Activated CD4-positive, alpha-beta T cell treated with anti-CD3 and anti-CD28 coated beads for 1 hour (primary cell): ENCODE results near the gene NYAP1.
A peak's percentile ranks its signal among the peaks of the same experiment; 100 is the strongest.
"Not testable (repeated sequence)": the region's sequence is repeated elsewhere in the genome, so short reads cannot be mapped to it uniquely, and the experiment has no call there.

Source experiments
- DNase-seq: peaks from one replicate; pipeline ENCODE4 v3.0.0-alpha.2; 2020

NYAP1 gene

DNA sequence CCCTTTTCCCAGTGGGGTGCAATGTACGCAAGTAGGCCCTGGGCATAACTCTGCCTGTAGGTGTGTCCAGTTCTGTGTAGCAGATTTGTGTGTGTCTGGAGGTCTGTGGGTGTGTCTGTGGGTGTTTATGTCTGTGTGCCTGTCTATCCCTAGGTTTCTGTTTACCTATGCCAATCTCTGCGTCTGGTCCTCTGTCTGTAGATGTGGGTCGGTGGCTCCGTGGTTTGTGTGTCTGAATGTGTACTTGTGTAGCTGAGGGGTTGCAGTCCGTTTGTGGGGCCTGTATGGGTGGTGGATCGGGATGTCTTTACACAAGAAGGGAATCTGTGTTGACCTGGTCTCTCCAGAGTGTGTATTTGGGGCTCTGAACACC, 932 bp downstream of the NYAP1 start:
- no peak for DNase-seq

DNA sequence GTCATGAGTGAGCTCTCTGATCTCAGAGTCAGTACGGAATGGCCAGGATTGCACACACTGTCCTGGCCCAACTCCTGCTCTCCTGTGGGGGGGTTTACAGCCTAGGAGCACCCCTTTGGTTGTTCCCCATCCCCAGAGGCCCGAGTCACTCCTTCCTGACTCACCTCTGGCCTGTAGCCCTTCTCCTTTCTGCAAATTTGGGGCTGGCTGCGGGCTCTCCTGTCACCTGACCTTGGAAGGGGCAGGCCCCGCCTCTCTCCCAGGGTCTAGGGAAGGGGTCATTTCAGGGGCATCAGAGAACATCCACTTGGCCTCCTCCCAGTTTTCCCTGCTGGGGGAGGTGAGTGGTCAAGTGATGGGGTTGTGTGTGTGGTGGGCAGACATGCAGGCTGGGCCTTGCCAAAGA, 1.7 kb downstream of the NYAP1 start:
- DNase-seq: no peak

DNA sequence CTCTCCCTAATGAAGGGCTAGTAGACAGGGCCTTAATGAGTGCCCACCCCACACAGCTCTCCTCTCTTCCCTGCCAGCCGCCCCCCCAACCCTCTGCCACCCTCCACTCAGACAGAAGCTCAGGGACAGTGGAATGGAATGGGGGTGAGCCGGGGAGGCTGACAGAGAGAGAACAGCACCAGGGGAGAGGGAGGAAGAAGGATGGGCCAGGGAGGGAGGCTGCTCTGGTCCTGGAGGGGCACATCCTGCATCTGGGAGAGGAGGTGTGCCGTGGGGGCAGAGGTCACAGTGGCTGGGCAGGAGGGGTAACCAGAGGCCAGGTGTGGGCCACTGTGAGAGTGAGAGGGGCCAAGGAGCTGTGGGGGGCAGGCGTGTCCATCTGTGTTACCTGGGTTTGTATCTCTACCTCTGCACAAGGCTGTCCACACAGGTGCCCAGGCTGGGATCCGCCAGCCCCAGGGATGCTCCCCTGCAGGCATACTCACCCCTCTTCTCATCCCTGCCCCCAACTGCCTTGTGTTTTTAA, 2.4 kb downstream of the NYAP1 start:
- DNase-seq: no peak

DNA sequence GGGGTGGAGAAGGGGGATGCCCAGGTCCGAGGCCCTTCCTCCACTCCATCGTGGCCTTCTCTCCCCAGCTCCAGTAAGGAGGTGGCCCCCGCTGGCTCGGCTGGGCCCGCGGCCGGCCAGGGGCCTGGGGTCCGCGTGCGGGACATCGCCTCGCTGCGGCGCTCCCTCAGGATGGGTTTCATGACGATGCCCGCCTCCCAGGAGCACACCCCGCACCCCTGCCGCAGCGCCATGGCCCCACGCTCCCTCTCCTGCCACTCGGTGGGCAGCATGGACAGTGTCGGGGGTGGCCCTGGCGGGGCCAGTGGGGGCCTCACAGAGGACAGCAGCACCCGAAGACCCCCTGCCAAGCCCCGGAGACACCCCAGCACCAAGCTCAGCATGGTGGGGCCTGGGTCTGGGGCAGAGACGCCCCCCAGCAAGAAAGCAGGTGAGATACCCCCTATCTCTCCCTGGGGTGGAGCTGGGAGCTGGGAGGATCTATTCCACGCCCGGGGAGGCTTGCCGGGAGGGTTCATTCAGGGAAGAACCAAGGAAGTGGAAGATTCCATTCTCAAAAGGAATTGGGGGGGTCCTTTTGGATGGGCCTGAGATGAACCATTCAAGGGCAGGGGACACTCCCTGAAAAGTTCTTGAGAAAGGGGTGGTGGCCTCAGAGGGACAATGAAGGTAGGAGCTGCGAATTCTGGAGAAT, 3.2 kb downstream of the NYAP1 start:
- no peak for DNase-seq

DNA sequence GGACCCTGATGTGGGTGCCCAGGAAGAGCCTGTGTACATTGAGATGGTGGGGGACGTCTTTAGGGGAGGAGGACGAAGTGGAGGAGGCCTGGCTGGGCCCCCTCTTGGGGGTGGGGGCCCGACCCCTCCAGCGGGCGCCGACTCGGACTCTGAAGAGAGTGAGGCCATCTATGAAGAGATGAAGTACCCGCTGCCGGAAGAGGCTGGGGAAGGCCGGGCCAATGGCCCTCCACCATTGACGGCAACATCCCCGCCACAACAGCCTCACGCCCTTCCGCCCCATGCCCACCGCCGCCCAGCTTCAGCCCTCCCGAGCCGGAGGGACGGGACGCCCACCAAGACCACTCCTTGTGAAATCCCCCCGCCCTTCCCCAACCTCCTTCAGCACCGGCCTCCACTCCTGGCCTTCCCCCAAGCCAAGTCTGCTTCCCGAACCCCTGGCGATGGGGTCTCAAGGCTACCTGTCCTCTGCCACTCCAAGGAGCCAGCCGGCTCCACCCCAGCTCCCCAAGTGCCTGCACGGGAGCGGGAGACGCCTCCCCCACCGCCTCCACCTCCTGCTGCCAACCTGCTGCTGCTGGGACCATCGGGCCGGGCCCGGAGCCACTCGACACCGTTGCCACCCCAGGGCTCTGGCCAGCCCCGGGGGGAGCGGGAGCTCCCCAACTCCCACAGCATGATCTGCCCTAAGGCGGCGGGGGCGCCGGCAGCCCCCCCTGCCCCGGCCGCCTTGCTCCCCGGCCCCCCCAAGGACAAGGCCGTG, 4.8 kb downstream of the NYAP1 start:
- no peak for DNase-seq

DNA sequence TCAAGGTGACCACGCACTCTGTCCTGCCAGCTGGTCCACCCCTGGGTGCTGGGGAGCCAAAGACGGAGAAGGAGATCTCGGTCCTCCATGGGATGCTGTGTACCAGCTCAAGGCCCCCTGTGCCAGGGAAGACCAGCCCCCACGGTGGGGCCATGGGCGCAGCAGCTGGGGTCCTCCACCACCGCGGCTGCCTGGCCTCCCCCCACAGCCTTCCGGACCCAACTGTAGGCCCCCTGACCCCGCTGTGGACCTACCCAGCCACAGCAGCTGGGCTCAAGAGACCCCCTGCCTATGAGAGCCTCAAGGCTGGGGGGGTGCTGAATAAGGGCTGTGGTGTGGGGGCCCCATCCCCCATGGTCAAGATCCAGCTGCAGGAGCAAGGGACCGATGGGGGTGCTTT, 5.4 kb downstream of the NYAP1 start:
- DNase-seq: no peak

DNA sequence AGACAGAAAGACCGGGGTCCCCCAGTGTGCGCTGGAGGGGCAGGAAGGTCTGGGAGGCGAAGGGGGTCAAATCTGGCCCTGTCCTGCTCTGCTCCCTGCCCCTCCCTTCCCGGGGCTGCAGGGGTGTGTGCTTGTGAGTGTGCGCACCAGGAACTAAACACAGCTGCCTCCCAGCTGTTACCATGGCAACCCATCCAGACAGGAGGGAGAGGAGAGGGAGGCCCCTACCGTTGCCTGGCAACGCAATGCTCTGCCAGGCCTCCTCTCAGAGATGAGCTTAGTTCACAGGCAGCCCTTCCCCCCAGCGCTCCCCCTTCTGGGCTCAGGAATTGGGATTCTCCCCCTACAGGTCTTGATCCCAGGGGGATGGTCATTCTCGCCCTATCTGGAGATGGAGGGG, 6.1 kb downstream of the NYAP1 start:
- DNase-seq: no peak

DNA sequence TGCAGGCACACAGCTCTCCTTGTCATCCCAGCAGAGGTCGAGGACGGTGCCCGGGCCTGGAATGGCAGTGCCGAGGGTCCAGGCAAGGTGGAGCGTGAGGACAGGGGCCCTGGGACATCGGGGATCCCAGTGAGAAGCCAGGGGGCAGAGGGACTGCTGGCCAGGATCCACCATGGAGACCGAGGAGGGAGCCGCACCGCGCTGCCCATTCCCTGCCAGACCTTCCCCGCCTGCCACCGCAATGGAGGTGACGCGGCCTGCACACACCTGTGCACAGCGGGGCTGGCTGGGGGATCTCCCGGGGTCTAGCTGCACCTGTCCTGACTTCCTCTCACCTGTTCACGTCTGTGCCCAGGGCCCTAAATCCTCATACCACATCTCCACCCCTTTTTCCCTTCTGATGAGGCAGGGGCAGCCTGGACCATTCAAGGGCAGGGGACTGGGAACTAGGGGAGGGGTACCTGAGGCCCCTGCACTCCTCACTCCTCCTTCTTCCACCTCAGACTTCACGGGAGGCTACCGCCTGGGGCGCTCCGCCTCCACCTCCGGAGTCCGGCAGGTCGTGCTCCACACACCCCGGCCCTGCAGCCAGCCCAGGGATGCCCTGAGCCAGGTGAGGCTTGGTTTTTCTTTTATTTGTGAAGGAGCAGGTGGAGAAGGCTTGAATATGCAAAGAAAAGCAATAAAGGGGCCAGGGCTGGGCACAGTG, 6.9 kb downstream of the NYAP1 start:
- no peak for DNase-seq

DNA sequence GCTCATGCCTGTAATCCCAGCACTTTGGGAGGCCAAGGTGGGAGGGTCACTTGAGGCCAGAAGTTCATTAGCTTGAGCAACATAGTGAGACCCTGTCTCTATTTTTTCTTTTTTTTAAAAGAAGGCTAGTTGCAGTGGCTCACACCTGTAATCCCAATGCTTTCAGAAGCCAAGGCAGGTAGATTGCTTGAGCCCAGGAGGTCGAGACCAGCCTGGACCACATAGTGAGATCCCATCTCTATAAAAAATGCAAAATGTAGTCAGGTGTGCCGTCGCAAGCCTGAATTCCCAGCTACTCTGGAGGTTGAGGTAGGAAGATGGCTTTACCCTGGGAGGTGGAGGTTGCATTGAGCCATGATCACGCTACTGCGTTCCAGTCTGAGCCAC, 7.5 kb downstream of the NYAP1 start:
- DNase-seq: no peak

DNA sequence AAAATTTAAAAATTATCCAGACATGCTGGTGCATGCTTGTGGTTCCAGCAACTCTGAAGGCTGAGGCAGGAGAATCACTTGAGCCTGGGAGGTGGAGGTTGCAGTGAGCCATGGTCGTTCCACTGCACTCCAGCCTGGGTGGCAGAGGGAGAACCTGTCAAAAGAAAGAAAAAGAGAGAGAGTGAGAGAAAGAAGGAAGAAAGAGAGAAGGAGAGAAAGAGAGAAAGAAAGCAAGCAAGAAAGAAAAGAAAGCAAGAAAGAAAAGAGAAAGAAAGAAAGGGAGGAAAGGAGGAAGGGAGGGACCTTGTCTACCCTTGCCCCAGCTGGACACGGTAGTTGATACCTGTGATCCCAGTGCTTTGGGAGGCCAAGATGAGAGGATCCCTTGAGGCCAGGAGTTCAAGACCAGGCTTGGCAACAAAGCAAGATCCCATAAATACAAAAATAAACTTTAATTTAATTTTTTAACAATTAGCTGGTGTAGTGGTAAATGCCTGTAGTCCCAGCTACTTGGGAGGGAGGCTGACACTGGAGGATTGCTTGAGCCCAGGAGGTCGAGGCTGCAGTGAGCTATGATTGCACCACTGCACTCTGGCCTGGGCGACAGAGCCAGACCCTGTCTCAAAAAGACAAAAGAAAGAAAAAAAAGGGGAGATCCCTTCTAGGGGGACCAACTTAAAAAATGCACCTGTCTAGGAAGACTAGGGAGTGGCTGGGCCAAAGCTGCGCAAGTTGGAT, 9.2 kb downstream of the NYAP1 start:
- DNase-seq: no peak

DNA sequence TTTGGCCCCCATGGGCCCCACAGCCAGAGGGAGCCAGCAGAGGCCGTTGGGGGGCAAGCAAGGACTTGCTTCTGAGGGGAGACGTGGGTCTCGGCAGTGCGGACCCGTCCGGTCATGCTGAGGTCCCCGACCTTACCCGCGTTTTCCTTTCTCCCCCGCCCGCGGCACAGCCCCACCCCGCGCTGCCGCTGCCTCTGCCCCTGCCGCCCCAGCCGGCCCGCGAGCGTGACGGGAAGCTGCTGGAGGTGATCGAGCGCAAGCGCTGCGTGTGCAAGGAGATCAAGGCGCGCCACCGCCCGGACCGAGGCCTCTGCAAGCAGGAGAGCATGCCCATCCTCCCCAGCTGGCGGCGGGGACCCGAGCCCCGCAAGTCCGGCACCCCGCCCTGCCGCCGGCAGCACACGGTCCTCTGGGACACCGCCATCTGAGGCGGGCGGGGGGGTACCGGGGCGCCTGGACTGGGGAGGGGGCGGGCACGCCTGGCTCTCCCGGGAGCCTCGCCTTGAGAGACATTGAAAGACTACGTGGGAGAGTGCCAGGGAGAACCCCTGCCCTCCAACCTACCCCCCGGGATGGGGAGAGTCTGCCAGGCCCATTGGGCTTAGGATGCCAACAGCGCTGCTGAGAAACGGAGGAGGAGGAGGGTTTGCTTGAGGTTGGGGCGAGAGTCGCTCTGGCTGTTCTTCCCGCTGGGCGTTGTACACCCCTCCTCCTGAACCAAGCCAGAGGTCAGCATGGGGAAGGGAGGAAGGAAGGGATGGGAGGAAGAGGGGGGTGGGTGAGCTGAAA, 9.9 kb downstream of the NYAP1 start:
- DNase-seq: peak; percentile 41

DNA sequence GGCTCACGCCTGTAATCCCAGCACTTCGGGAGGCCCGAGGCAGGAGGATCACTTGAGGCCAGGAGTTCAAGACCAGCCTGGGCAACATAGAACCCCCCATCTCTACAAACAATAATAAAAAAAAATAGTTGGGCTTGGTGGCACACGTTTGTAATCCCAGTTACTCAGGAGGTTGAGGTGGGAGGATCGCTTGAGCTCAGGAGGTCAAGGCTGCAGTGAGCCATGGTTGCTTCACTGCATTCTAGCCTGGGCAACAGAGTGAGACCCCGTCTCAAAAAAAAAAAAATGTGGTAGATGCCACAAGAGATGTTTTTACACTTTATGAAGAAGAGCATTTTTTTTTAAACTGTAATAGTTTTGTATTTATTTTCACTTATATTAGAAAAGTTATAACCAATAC, 12.8 kb downstream of the NYAP1 start:
- DNase-seq: no peak

DNA sequence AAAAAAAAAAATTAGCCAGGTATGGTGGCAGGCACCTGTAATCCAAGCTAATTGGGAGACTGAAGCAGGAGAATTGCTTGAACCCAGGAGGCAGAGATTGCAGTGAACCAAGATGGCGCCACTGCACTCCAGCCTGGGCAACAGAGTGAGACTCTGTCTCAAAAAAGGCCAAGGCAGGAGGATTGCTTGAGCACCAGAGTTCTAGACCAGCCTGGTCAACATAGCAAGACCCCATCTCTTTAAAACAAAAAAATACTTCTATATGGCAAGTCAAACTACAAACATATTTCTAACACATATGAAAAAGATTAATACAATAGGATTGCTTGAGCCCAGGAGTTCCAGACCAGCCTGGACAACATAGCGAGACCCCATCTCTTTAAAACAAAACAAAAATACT, 17.0 kb downstream of the NYAP1 start:
- not testable (repeated sequence) for DNase-seq

DNA sequence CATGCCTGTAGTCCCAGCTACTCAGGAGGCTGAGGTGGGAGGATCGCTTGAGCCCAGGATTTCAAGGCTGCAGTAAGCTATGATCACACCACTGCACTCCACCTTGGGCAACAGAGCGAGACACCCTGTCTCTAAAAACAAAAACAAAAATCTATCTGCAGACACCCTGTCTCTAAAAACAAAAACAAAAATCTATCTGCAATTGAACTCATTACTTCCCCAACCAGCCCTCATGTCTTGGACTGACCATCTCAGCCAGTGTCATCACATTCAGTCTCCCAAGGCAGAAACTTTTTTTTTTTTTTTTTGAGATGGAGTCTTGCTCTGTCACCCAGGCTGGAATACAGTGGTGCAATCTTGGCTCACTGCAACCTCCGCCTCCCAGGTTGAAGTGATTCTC, 20.3 kb downstream of the NYAP1 start:
- not testable (repeated sequence) for DNase-seq

DNA sequence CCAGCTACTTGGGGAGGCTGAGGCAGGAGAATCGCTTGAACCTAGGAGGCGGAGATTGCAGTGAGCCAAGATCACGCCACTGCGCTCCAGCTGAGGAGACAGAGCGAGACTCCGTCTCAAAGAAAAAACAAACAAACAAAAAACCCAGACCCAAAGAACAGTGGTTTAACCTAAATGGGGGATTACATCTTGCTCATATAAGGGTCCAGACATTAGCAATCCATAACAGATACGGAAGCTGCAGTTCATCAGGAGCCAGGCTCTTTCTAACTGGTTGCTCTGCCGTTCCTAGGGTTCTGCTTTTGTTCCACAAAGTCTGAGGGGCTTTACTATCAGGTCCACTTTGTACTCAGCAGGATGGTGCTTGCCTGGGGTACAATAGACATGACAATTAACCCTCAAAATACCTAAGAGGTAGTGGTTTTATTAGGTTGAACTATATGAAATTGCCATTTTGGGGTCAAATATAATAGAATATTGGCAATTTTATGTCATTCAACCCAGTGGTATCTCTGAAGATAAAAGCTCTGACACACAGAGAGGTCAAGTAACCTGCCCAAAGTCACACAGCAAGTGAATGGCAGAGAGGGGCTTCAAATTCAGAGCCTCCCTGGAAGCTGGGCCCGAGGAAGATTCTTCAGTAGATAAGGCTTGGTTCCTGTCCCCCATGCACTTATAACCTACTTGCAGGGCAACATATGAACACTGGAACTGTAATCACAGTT, 21.3 kb downstream of the NYAP1 start:
- no peak for DNase-seq

DNA sequence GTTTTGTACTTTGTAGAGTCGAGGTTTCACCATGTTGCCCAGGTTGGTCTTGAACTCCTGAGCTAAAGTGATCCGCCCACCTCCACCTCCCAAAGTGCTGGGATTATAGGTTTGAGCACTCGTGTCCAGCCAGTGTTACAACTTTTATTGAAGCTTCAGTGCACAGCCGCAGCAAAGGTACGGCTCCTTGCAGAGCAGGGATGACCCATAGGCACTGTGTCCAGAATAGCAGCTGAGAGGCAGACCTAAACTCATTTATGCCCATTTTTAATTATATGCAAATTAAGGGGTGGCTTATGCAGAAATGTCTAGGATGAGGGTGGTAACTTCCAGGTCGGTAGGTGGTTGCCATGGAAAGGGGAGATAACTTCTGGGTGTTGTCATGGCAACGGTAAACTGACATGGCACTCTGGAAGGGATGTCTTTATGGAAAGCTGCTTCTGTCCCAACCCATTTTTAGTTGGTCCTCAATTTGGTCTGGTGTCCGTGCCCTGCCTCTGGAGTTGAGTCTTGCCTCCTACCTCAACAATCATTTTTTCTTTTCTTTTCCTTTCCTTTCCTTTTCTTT, 22.7 kb downstream of the NYAP1 start:
- DNase-seq: no peak

DNA sequence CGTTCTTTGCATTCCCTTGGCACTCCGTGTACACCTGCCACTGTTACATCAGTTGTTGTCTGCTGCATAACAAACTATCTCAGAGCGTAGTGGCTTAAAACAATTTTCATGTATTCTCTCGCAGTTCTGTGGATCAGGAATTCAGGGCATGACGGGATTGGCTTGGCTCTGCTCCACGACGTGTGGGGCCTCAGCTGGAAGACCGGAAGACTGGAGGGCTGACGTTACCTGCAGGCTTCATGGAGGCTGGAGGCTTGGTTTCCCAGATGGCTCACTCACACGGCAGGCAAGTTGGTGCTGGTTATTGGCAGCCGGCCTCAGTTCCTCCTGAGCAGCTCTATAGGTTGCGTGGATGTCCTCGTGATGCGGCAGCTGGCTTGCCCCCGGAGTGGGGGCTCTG, 25.5 kb downstream of the NYAP1 start:
- DNase-seq: no peak

DNA sequence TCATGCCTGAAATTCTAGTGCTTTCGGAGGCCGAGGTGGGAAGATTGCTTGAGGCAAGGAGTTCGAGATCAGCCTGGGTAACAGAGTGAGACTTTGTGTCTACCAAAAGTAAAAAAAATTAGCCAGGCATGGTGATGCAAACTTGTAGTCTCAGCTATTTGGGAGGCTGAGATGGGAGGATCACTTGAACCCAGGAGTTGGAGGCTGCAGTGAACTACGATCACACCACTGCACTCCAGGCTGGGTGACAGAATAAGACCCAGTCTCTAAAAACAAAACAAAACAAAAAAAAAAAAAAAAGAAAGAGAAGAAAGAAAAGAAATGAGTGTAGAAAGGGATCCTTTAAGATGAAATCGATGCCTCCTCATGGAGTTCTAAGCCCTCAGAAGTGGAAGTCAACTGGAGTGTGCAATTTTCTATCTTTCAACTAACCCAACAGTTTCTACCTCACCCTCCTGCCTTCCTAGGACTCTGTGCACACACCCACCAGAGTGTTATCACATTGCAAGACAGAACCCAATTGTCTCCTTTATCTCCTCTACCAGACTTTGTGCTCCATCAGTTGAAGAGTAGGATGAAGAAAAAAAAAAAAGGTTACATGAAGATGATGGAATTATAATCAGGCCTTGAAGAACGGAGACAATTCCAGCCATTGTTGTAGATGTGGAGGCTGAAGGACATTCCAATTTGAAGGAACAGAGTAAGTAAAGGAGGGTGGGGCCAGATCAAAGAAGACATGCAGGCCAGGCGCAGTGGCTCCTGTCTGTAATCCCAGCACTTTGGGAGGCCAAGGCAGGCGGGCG, 26.9 kb downstream of the NYAP1 start:
- DNase-seq: no peak

DNA sequence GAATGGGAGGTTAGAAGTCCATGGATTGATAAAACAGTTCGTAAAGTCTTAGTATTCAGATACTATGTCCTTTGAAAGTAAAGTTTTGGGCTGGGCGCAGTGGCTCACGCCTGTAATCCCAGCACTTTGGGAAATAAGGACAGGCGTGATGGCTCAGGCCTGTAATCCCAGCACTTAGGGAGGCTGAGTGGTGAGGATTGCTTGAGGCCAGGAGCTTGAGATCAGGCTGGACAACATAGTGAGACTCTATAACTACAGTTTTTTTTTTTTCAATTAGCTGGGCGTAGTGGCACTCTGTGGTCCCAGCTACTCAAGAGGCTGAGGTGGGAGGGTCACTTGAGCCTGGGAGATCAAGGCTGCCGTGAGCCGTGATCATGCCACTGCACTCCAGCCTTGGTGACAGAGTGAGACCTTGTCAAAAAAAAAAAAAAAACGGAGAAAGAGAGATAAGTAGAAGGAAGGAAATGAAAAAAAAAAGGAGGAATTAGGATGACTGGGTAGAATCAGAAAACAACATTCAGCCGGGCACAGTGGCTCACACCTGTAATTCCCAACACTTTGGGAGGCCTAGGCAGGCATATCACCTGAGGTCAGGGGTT, 29.6 kb downstream of the NYAP1 start:
- DNase-seq: no peak

DNA sequence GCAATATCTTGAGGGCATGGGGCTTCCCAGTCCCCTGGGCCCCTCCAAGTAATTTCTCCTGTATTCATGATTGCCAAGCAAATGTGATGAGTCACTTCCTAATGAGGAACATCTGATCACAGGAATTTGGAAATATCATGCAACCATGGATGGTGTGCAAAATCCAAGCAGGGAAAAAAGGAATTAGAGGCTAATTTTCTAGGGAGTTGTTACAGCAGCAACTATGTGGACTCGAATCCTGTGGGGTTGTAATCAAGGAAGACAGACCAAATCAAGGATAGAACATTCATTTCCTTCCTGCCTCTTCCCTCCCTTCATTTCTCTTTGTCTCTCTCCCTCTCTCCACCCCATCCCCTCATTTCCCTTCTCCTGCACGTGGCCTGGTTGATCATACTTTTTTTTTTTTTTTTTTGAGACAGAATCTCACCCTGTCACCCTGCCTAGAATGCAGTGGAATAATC, 31.4 kb downstream of the NYAP1 start:
- DNase-seq: no peak
